A549 (cell line): ENCODE measurements around the gene MARK3. TPM values are rescaled to one million over a fixed set of nuclear protein-coding genes. Genes with fewer than 3 reads are reported as not detected.
A peak's percentile ranks its signal among the peaks of the same experiment; 100 is the strongest.

Experiments used
- ATAC-seq, 2 experiments: fragments of 200-7000 bp in 1 of 2; fragments of >200 bp in 1 of 2; cut with Nextera tagmentation in 1 of 2; cut with Tn5 transposase in 1 of 2; 3 replicates each; pipeline versions ENCODE4 v1.8.0 to v1.9.1; 2018 to 2020; ENCODE audit warnings: mild to moderate bottlenecking in 1 of 2, moderate library complexity in 1 of 2
- CTCF ChIA-PET: fragments of 300-600 bp; sonication (Branson Sonifier 250); formaldehyde crosslinking; extraction: SDS; loops from one replicate; lab custom pipeline; 2021; ENCODE audit warnings: antibody characterized with exemption, inconsistent platforms; lab: Yijun Ruan, JAX
- POLR2A ChIA-PET: fragments of 350-600 bp; formaldehyde crosslinking; extraction: SDS; loops from one replicate; lab custom pipeline; 2021; ENCODE audit warnings: antibody characterized with exemption, inconsistent platforms; lab: Yijun Ruan, JAX
- DNase-seq, 2 experiments: peaks; one replicate each; pipeline versions ENCODE4 v3.0.0 to v3.0.0-alpha.2; 2011 to 2016; ENCODE audit warnings: low read depth in 1 of 2, low spot score in 1 of 2
- FAIRE-seq: peaks from 2 replicates; lab custom pipeline; 2011; peaks lifted over from hg19 to GRCh38; lab: Jason Lieb, UNC
- H3K27ac ChIP-seq, 2 experiments: fragments of >200 bp; sonication (Bioruptor Twin); formaldehyde crosslinking; 3 replicates each; pipeline ENCODE4 v1.5.1; 2016 to 2017
- H3K4me1 ChIP-seq: fragments of >200 bp; sonication (Bioruptor Twin); formaldehyde crosslinking; 3 replicates; pipeline ENCODE4 v1.6.1; 2016
- H3K4me2 ChIP-seq: fragments of >200 bp; sonication (Bioruptor Twin); formaldehyde crosslinking; 3 replicates; pipeline ENCODE4 v1.6.1; 2016
- H3K4me3 ChIP-seq: fragments of >200 bp; sonication (Bioruptor Twin); formaldehyde crosslinking; 3 replicates; pipeline ENCODE4 v1.5.1; 2016
- H3K9me3 ChIP-seq: fragments of >200 bp; sonication (Bioruptor Twin); formaldehyde crosslinking; 3 replicates; pipeline ENCODE4 v1.6.1; 2016
- CHD2 ChIP-seq: fragments of 150-350 bp; IDR thresholded peaks from 2 replicates; pipeline ENCODE4 v1.6.1; 2014; ENCODE audit warnings: low read length; ENCODE audit not compliant: partially characterized antibody
- CTCF ChIP-seq: fragments of >200 bp; sonication (Bioruptor Twin); formaldehyde crosslinking; IDR thresholded peaks from 3 replicates; pipeline ENCODE4 v1.5.1; 2016
- HMGXB4 ChIP-seq: fragments of 250-450 bp; sonication (Bioruptor Pico); IDR thresholded peaks from 2 replicates; pipeline ENCODE4 v1.5.0; 2021; ENCODE audit warnings: mild to moderate bottlenecking, moderate library complexity, borderline replicate concordance
- JUN ChIP-seq, 2 experiments: fragments of >200 bp; sonication (Bioruptor Twin); formaldehyde crosslinking; IDR thresholded peaks; 2 replicates in 1 of 2; 3 replicates in 1 of 2; pipeline ENCODE4 v1.6.1; 2016 to 2017
- KDM5A ChIP-seq: fragments of 200-600 bp; sonication (generic); IDR thresholded peaks from 2 replicates; pipeline ENCODE4 v1.6.1; 2016; ENCODE audit warnings: antibody characterized with exemption, mild to moderate bottlenecking
- MAX ChIP-seq: IDR thresholded peaks from 2 replicates; pipeline ENCODE4 v1.6.1; 2012
- PHF8 ChIP-seq: fragments of 200-600 bp; sonication (generic); IDR thresholded peaks from 2 replicates; pipeline ENCODE4 v1.6.1; 2016; ENCODE audit warnings: low read depth, mild to moderate bottlenecking, antibody characterized with exemption, moderate library complexity, borderline replicate concordance
- POLR2A ChIP-seq: IDR thresholded peaks from 2 replicates; pipeline ENCODE4 v1.6.1; 2012; ENCODE audit warnings: mild to moderate bottlenecking, low read length
- RARB ChIP-seq: fragments of 250-450 bp; sonication (Bioruptor Pico); IDR thresholded peaks from 2 replicates; pipeline ENCODE4 v1.8.0; 2021; ENCODE audit warnings: mild to moderate bottlenecking, moderate library complexity
- RFX5 ChIP-seq: fragments of 450-650 bp; IDR thresholded peaks from 2 replicates; pipeline ENCODE4 v1.7.1; 2014; ENCODE audit warnings: antibody characterized with exemption, mild to moderate bottlenecking, moderate library complexity
- USF2 ChIP-seq: fragments of 450-650 bp; IDR thresholded peaks from 2 replicates; pipeline ENCODE4 v1.6.1; 2014; ENCODE audit warnings: antibody characterized with exemption
- WGBS: methylation state at CpG from one replicate; pipeline ENCODE4 v1.1.6; 2017; ENCODE audit errors: missing lambda C conversion rate; 5-methylcytosine and 5-hydroxymethylcytosine counted together
- polyA minus RNA-seq: library from RNA; depleted of rRNA, polyadenylated mRNA; stranded (reverse); fragments of >200 nt; gene quantifications from 2 replicates; pipeline ENCODE4 v1.2.3, GENCODE V29; 2011; rRNA and poly(A)+ RNA removed
- polyA plus RNA-seq, 4 experiments: library from polyadenylated mRNA; depleted of rRNA in 3 of 4; stranded (reverse); fragments of >200 nt; fragmentation: RNase III in 1 of 4; extraction: RNeasy Plus Mini Kit Qiagen cat#74134 plus additional on column Dnase treatment in 1 of 4; gene quantifications; 2 replicates in 3 of 4; 3 replicates in 1 of 4; pipeline ENCODE4 v1.2.3, GENCODE V29; 2011 to 2017
- TF ChIP-seq, protein P1 (sequence below): fragments of 200-600 bp; sonication (generic); IDR thresholded peaks from 2 replicates; pipeline ENCODE4 v1.6.1; 2016; ENCODE audit warnings: antibody characterized with exemption, mild to moderate bottlenecking, moderate library complexity
- TF ChIP-seq, protein P2 (sequence below): fragments of >200 bp; sonication (Bioruptor Twin); formaldehyde crosslinking; IDR thresholded peaks from 3 replicates; pipeline ENCODE4 v1.6.1; 2016

The MARK3 gene
- 89.9 and 97.6 TPM in 2 replicates for polyA plus RNA-seq (2011; rRNA removed)
- polyA plus RNA-seq (2012; cell fraction: cytosol; rRNA removed) = 48.8 and 54.3 TPM in 2 replicates
- 70.3 and 84.2 TPM in 2 replicates for polyA plus RNA-seq (2012; cell fraction: nucleus; rRNA removed)
- 59.7 to 66.2 TPM (median 60.4 TPM) in 3 replicates for polyA plus RNA-seq (2017; fragmentation: RNase III; extraction: RNeasy Plus Mini Kit Qiagen cat#74134 plus additional on column Dnase treatment)
- 65.6 and 74.0 TPM in 2 replicates for polyA minus RNA-seq

DNA sequence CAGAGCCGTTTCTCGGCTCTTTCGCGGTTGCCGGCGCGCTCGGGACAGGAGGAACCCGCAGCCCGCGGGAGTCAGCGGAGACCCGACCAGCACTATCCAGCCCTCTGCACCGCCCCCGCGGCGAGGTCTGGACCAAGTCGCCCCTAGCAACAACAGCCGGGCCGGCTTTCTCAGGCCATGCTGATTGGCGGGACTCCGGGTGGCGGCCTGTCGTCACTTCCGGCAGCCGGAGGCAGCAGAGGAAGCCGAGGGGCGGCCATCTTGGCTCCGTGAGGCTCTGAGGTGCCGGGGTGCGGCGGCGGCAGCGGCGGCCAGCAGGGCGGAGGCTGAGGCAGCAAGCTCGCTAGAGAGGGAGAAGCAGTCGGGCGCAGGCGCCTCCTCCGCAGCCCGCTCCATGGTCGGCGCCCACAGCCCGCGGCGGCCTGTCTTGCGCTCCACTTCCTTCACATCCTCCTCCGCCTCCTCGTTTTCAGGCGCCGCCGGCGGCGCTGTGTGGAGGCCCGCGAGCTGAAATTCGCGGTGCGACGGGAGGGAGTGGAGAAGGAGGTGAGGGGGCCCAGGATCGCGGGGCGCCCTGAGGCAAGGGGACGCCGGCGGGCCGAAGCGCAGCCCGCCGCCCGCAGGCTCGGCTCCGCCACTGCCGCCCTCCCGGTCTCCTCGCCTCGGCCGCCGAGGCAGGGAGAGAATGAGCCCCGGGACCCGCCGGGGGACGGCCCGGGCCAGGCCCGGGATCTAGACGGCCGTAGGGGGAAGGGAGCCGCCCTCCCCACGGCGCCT is at the start of gene MARK3:
Gene MARK3 (plus strand): TSS at position 264 of the 777 bp plus-strand sequence. CDS start 615 bp downstream, outside the sequence.
- ChIA-PET CTCF (interaction anchor here (0.8 to 9.5 kb wide), 4 partner anchors 7 to 42 kb away, joined by 3 to 94 read pairs (median 6); no protein-coding TSS in a partner anchor), POLR2A (interaction anchor here (0.8 to 1.6 kb wide), 2 partner anchors 13 to 51 kb away, joined by 3 to 4 read pairs; partner anchors contain the start of gene EIF5)
- Histone ChIP-seq H3K27ac (peak within 1 kb of the TSS; percentile 92 to 97), H3K4me1 (peaks cover 18% of the 10 kb centered on the region; the same call in 2 of the 3 replicates), H3K4me3 (peak within 1 kb of the TSS; percentile 87), H3K9me3 (0 out of 3 replicates have a peak, but pooled peaks cover 3% of the 10 kb centered on the region), H3K4me2 (peak within 1 kb of the TSS; percentile 99)
- FAIRE-seq (no peak), DNase-seq (peak; percentile 95 to 98), ATAC-seq (peak; percentile 96 to 98)
- WGBS = 2% methylated on average over 46 of the region's 91 CpGs
- TF ChIP-seq PHF8 = peak; percentile 53
- TF ChIP-seq, protein P1, sequence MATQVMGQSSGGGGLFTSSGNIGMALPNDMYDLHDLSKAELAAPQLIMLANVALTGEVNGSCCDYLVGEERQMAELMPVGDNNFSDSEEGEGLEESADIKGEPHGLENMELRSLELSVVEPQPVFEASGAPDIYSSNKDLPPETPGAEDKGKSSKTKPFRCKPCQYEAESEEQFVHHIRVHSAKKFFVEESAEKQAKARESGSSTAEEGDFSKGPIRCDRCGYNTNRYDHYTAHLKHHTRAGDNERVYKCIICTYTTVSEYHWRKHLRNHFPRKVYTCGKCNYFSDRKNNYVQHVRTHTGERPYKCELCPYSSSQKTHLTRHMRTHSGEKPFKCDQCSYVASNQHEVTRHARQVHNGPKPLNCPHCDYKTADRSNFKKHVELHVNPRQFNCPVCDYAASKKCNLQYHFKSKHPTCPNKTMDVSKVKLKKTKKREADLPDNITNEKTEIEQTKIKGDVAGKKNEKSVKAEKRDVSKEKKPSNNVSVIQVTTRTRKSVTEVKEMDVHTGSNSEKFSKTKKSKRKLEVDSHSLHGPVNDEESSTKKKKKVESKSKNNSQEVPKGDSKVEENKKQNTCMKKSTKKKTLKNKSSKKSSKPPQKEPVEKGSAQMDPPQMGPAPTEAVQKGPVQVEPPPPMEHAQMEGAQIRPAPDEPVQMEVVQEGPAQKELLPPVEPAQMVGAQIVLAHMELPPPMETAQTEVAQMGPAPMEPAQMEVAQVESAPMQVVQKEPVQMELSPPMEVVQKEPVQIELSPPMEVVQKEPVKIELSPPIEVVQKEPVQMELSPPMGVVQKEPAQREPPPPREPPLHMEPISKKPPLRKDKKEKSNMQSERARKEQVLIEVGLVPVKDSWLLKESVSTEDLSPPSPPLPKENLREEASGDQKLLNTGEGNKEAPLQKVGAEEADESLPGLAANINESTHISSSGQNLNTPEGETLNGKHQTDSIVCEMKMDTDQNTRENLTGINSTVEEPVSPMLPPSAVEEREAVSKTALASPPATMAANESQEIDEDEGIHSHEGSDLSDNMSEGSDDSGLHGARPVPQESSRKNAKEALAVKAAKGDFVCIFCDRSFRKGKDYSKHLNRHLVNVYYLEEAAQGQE = no peak
- peak; percentile 57; the same call in 1 of the 2 replicates for TF ChIP-seq MAX
- TF ChIP-seq CHD2 = no peak
- TF ChIP-seq USF2 = no peak
- peak; percentile 97 for TF ChIP-seq RFX5
- no peak for TF ChIP-seq RARB (CRISPR knock-in tag)
- TF ChIP-seq JUN (IDR thresholded peaks at IDR 0.05) = peak in 1 of 2 experiments; percentile 86; a peak in 4 of 5 replicates
- 0 out of 2 replicates have a peak, but pooled peaks have one; percentile 43 for TF ChIP-seq KDM5A
- TF ChIP-seq, protein P2, sequence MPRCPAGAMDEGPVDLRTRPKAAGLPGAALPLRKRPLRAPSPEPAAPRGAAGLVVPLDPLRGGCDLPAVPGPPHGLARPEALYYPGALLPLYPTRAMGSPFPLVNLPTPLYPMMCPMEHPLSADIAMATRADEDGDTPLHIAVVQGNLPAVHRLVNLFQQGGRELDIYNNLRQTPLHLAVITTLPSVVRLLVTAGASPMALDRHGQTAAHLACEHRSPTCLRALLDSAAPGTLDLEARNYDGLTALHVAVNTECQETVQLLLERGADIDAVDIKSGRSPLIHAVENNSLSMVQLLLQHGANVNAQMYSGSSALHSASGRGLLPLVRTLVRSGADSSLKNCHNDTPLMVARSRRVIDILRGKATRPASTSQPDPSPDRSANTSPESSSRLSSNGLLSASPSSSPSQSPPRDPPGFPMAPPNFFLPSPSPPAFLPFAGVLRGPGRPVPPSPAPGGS = peak; percentile 74; the same call in 1 of the 3 replicates
- peak; percentile 87 for TF ChIP-seq POLR2A
- TF ChIP-seq HMGXB4 (CRISPR knock-in tag) = 0 out of 2 replicates have a peak, but pooled peaks have one; percentile 36
- peak; percentile 23; the same call in 1 of the 3 replicates for TF ChIP-seq CTCF
